Measurements from ENCODE around the gene PRKD2.
"Not testable (repeated sequence)": the region's sequence is repeated elsewhere in the genome, so short reads cannot be mapped to it uniquely, and the experiment has no call there.

The PRKD2 gene

DNA sequence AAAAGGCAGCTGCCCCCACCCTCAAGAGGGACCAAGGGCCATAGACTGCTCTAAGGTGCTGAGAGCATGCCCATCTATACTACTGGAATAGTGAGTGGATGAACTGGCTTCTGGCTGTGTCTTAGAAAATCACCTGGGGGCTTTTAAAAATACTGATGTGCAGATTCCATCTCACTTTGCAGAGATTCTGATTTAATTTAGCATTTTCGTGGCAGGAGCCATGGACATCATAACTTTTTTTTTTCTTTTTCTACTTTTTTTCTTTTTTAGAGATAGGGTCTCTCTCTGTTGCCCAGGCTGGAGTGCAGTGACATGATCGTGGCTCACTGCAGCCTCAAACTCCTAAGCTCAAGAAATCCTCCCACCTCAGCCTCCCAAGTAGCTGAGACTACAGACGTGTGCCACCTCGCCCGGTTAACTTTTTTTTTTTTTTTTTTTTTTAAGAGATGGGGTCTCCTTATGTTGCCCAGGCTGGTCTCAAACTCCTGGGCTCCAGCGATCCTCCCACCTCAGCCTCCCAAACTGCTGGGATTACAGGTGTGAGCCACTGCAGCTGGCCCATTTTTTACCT lies 4.1 kb downstream of the PRKD2 start:
- DNase-seq (ENCODE audit: low read depth in 1 of 2, low spot score in 1 of 2) = not testable (repeated sequence)

DNA sequence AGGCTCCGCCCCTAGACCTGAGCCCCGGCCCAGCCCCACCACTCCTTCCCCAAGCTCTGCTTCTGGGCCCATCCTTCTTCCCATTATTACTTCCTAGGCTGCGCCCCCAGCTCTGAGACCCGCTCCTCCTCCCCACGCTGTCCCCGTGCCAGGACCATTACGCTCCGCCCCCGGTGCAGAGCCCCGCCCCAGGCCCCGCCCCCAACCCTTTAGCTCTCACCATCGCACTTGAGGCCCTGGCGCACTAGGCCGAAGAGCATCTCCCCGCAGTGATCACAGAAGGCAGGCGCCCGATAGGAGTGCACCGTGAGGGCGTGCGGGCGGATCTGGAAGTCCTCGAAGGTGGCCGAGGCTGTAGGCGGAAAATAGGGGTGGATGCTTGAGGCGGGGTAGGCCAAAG lies 6.2 kb downstream of the PRKD2 start:
- DNase-seq (ENCODE audit: low read depth in 1 of 2, low spot score in 1 of 2) = no peak

DNA sequence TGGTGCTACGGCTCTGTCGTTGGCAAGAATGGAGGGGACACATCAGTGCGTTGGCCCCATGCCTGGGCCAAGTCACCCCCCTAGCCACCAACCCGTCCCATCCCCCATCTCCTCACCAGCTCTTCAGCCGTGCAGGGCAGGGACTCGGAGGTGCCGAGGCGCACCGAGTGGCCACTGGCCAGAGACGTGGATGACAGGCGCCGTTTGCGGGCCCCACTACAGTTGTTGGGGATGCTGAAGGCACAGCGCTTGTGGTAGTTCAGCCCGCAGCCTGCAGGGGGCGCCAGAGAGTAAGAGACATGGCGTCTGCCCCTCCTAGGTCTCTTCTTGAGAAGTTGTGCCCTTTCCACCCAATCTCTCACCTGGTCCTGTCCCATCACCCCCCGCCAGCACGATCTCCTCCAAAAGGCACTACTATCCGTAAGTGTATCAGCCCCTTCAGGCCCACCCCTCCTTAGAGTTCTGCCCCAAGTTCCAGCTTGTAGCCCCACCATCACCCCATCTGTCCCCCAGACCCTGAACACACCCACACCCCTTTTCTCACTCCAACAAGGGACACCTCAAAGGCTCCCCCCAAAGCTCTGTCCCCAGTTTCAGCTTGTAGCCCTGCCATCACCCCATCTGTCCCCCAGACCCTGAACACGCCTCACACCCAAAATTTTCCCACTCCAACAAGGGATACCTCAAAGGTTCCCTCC lies 12.4 kb downstream of the PRKD2 start:
- peak; percentile 81 to 91 for DNase-seq (ENCODE audit: low read depth in 1 of 2, low spot score in 1 of 2)

DNA sequence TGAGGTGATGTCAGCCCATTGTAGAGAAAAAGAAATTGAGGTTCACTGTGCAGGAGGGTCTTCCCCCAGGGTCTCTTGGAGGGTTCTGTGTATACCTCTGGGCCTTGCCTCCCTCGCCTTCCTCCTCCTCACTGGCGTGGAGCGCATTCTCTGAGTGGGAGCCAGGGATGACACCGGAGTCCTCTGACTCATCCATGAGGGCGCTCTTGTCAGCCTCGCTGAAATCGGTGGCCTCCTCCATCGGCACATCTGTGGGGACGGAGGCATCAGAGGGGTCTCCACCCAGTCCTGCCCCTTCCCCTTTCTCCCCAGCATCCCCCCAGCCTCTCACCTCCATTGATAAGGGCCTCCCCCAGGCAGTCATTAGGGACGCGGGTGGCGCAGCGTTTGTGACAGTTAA lies 16.2 kb downstream of the PRKD2 start:
- DNase-seq (ENCODE audit: low read depth in 1 of 2, low spot score in 1 of 2) = no peak

DNA sequence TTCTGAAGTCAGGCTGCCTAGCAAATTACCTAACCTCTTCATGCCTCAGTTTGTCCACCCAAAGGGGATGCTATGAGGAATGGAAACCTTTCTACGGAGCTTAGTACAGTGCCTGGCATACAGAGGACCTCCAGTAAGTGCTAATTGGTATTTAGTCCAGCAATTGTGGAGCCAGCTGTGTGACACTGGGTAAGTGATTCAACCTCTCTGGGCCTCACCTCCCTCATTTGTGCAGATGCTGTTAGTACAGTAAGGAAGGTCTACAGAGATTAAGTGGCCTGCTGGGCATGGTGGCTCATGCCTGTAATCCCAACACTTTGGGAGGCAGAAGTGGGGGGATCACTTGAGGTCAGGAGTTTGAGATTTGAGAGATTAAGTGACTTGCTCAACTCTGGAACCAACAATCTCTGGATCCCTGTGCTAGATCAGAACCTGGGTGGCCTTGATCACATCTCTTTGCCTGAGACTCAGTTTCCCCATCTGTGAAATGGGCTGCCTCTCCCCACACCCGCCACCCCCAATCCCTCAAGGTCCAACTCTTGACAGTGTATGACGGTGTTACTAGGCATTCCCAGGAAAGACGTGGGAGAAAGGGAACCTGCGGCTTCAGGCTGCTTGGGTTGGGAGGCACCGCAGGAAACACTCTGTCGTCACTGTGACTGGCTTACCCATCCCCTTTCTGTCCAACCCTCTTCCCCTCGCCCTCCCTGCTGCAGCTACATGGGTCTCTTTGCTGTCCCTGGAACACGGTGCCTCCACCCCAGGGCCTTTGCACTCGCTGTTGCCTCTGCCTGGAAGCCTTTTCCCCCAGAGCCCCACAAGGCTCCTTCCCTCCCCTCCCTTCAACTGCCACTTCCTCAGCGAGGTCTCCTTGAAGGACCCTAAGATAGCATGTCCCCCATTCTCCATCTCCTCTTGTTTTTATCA lies 18.3 kb downstream of the PRKD2 start:
- no peak for DNase-seq (ENCODE audit: low read depth in 1 of 2, low spot score in 1 of 2)

DNA sequence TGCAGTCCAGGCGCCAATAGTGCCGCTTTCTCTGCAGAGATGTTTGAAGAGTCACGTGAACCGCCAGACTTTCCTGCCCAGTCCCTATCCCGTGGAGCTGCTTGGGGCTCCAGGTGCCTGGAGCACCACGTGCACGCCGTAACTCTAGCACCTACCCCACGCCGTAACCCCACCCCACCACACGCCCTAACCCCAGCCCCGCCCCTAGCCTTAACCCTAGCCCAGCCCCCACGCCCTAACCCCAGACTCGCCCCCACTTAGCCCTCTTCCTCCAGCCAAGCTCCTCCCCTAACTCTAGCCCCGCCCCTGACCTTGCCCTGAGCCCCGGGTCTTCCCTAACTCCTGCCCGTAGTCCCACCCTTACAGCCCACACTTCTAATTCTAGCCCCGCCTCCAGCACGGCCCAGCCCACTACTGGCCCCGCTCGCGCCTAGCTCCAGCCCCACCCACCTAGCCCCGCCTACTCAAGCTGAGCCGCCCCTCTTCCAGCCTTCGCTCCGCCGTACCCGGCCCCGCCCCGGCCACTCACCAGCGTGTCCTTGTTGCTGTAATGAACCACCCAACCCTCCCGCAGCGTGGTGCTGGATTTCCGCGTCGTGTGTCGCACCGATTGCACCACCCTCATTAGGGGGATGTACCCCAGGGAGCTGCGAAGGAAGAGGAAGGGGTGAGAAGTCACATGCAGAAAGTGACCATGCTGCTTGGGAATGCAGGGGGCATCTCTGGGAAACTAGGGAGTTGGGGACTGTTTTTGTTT lies 19.5 kb downstream of the PRKD2 start:
- DNase-seq (ENCODE audit: low read depth in 1 of 2, low spot score in 1 of 2) = no peak

DNA sequence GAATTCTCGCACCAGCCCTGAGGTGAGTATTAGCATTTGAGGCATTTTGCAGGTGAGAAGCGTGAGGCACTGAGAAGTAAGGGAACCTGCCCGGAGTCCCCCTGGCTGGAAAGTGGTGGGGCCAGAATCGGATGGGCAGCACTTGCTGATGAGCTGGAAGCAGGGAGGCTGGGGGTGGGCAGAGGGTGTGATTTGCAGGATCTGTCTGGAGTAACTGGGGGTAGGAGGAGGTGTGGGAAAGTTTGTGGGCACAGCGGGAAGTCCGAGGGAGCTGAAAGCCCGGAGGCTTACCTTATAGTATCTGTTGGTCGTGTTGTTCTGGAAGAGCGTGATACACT lies 20.1 kb downstream of the PRKD2 start:
- no peak for DNase-seq (ENCODE audit: low read depth in 1 of 2, low spot score in 1 of 2)

DNA sequence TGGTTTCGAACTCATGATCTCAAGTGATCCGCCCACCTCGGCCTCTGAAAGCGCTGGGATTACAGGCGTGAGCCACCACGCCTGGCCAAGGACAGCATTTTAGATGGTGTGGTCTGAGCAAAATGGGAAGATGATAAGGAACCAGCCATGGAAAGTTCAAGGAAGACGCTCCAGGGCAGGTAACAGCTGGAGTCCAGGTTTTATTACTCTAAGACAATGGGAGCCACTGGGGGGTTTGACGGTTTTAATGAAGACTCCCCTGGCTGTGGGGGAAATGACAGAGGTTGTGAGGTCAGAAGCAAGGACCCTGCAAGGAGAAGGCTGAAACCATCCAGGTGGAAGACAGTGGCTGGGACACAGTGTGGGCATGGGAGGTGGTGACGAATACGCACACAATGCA lies 20.9 kb downstream of the PRKD2 start:
- no peak for DNase-seq (ENCODE audit: low read depth in 1 of 2, low spot score in 1 of 2)

DNA sequence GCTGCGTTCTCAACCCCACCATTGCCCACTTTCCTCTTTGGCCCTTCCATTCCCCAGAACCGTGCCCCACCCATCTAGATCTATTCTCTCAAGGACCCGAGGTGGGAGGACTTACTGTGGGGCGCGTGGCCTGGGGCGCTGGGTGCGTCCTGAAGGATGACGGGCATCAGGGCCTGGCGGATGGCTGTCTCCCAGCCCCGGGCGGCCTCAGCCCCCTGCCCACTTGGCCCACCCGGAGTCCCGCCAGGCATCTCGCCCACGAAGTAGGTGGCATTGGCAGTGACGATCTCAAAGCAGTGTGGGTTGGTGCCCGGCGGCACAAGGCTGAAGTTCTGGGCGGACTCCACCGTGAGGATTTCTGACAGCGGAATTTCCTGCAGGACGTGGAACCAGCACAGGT lies 23.2 kb downstream of the PRKD2 start:
- DNase-seq (ENCODE audit: low read depth in 1 of 2, low spot score in 1 of 2) = no peak

DNA sequence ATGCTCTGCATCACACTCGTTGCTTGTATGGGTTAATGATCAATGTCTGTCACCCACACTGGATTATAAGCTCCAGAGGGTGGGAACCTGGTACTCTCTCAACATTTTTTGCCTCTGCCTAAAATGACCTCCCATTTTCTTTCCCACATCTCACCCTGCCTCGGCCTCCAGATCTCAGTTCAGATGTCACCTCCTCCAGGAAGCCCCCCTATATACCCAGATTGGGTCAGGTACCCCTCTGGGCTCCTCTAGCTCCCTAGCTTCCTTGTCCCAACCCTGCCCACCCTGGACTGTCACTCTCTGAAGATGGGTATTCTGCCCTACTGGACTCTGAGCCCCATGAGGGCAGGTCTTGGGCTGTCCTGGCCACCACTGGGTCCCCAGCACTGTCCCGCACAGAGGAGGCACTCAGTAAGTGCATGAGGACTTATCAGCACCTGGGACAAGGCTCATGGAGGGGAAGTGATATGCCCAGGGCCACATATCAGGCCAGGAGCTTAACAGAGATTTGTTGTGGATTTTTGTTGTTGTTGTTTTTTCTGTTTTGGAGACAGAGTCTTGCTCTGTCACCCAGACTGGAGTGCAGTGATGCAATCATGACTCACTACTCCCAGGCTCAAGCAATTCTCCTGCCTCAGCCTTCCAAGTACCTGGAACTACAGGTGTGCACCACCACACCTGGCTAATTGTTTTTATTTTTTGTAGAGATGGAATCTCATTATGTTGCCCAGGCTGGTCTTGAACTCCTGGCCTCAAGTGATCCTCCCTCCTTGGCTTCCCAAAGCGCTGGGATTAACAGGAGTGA lies 23.8 kb downstream of the PRKD2 start:
- DNase-seq (ENCODE audit: low read depth in 1 of 2, low spot score in 1 of 2) = no peak

DNA sequence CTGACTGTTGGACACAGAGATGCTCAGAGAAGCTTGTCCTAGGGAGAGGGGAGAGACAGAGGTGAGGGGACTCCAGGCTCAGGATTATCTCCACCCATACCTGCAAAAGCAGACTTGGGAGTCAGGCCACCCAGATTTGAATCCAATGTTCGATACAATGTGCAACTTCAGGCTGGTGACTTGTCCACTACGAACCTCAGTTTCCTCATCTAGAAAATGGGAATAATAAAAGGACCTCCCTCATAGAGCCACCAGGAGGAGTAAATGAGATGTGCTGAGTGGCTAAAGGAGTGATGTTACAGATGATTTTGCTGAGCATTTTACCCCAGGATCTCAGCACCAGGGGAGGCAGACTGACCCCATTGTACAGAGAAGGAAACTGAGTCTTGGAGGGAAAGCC lies 25.0 kb downstream of the PRKD2 start:
- DNase-seq (ENCODE audit: low read depth in 1 of 2, low spot score in 1 of 2) = no peak

DNA sequence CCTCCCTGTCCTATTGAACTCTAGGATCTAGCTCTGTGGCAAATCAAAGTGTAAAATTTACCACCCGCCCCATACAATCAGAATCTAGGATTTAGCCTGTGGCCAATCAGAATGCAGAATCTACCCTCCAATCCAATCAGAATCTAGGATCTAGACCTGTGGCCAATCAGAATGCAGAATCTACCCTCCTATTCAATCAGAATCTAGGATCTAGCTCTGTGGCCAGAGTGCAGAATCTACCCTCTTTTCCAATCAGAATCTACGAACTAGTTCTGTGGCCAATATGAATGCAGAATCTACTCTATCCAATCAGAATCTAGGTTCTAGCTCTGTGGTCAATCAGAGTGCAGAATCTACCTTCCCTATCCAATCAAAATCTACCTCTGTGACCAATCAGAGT lies 25.8 kb downstream of the PRKD2 start:
- no peak for DNase-seq (ENCODE audit: low read depth in 1 of 2, low spot score in 1 of 2)

DNA sequence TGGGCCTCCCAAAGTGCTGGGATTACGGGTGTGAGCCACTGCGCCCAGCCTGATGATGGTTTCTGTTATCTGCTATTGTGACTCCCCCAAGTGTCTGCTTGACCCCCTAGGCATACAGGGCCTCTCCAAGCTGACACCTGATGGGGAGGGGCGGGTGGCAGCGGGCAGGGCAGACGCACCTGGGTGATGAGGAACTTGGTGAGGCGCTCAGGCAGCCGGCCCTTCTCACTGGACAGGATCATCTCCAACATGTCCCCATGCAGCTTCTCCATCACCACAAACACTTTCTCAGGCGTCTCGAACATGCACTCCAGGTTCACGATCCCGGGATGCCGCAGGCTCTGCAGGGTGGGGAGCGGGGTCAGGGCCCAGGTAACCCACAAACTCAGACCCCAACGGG lies 27.6 kb downstream of the PRKD2 start:
- no peak for DNase-seq (ENCODE audit: low read depth in 1 of 2, low spot score in 1 of 2)

DNA sequence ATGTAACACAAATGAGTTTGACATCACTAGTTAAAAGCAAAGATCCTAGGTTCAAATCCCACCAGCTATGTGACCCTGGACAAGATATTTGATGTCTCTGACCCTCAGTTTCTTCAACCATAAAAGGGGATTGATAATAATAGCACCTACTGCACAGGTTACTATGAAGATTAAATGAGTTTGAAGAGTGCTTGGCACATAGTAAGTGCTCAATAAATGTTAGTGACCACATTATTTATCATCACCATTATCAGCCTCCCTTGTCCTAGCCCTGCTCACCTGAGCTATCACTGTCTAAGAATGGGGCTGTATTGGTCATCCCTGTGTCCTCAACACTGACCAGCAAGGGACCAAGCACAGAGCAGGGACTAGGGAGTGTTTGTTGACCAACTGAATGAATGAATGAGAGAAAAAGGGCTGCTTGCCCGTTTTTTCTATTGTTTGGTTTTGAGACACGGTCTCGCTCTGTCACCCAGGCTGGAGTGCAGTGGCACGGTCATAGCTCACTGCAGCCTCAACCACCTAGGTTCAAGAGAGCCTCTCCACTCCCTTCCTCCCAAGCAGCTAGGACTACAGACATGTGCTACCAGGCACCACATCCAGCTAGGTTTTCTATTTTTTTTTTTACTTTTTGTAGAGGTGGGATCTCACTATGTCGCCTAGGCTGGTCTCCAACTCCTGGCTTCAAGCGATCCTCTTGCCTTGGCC lies 29.3 kb downstream of the PRKD2 start:
- DNase-seq (ENCODE audit: low read depth in 1 of 2, low spot score in 1 of 2) = no peak

DNA sequence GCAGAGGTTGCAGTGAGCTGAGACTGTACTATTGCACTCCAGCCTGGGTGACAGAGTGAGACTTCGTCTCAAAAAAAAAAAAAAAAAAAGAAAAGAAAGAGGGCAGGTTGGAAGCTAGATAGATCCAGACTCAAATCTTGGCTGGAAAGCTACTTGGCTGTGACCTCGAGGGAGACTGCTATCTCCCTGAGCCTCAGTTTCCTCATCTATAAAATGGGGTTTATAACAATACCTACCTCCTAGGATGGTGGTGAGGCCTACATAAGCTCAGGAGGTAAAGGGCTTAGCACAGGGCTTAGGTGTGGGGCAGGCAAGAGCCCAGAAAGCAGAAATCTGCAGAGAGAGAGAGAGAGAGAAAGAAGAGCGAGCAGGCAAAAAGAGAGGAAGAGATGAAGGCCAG lies 31.7 kb downstream of the PRKD2 start:
- no peak for DNase-seq (ENCODE audit: low read depth in 1 of 2, low spot score in 1 of 2)

DNA sequence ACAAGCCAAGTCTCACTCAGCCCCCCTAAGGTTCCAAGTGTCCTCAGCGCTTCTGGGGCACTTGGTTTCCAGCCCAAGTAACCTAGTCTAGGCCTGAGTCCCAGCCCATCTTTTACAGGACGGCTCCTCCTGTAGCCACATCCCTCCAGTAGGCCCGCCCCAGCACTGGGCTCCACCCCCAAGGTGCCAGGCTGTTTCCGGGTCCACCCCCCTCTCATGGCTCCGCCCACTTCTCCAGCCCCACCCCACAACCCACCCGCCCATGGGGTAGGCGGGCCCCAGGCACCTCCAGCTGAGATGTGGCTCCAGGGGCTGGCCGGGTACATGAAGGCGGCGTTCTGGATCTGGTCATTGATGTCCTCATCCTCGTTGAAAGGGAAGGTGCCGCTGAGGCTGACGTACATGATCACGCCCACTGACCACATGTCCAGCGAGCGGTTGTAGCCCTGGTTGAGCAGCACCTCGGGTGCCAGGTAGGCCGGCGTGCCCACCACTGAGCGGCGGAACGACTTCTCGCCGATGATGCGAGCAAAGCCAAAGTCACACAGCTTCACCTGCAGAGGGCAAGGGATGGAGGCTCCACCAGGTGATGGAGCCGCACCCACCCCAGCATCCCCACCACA lies 38.7 kb downstream of the PRKD2 start:
- peak; percentile 32 to 33 for DNase-seq (ENCODE audit: low read depth in 1 of 2, low spot score in 1 of 2)

DNA sequence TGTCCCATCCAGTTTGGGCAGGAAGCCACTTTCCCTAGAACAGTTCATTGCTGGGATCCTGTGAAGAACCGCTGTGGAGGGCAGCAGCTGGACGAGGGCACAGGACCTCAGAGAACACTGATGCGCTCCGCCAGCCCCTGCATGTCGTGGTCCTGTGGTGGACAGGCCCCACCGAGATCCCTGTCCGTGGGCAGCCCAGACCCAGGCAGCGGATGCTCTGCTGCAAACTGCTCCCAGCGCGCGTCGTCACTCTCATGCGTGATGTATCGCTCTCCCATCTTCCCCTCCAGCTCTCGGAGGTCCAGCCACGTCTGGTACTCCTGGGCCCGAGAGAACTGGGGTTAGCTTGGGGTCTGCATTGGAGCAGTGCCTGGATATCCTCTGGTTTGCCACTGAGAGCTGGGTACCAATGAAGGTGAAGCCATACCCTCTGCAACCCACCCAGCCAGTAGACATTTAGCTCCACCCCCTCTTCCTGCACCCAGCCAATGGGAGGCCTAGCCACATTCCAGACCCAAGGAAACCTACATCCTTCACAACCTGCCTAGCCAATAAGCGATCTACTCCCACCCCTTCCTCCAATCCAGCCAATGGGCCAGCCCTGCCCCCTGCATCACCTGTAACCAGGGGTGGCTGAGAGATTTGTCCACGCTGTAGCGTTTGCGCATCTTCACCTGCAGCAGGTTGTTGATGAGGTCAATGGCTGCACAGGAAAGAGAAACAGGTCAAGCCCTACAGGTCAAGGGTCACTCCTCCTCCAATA lies 42.3 kb downstream of the PRKD2 start:
- no peak for DNase-seq (ENCODE audit: low read depth in 1 of 2, low spot score in 1 of 2)

DNA sequence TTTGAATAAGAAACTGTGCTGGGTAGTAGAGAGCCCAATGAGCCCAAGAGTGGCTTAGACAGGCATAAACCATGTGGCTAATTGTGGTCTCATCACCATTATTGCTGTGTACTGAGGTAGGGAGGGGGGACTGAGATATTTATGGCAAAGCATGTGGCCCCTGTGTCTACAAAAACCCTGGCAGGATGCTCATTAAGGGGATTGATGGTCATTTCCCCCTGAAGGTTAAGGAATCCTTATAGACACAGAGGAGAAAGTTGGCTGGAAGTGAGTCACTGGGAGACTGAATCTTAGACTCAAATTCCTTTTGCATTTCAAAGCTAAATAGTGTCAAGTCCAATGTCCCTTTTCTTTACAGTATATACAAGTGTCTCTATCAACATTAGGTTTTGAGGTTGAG lies 46.1 kb downstream of the PRKD2 start:
- no peak for DNase-seq (ENCODE audit: low read depth in 1 of 2, low spot score in 1 of 2)

DNA sequence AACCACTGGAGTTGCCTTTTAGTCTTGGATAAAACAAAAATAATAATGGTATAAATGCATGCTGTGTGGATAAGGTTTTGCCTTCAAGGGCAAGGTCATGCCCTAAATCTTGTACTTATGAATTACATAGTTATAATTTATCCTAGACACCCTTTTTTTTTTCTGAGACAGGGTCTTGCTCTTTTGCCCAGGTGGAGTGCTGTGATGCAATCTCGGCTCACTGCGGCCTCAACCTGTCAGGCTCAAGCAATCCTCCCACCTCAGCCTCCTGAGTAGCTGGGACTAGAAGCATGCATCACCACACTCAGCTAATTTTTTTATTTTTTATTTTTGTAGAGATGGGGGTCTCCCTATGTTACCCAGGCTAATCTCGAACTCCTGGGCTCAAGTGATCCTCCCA lies 48.3 kb downstream of the PRKD2 start:
- no peak for DNase-seq (ENCODE audit: low read depth in 1 of 2, low spot score in 1 of 2)
